IMR-90 (cell line): Measurements from ENCODE around the gene MOCS2. TPM values are rescaled to one million over a fixed set of nuclear protein-coding genes. Genes with fewer than 3 reads are reported as not detected.

Experiments
- ATAC-seq: fragments of 200-7000 bp; cut with Tn5 transposase; 2 replicates; pipeline ENCODE4 v1.9.1; 2020; ENCODE audit warnings: low read depth, mild to moderate bottlenecking, moderate library complexity
- BruUV-seq: library from RNA; stranded (reverse); fragments of 400-500 nt; replicated peaks from 2 replicates; lab custom pipeline; 2021; lab: Mats Ljungman, UMichigan
- CTCF ChIA-PET: fragments of 300-600 bp; formaldehyde crosslinking; extraction: SDS; loops from one replicate; lab custom pipeline; 2021; ENCODE audit warnings: antibody characterized with exemption; lab: Yijun Ruan, JAX
- POLR2A ChIA-PET: fragments of 300-600 bp; sonication (Branson Sonifier 250); formaldehyde crosslinking; loops from one replicate; lab custom pipeline; 2022; ENCODE audit warnings: antibody characterized with exemption; ENCODE audit not compliant: unreplicated experiment; lab: Charles Lee
- DNase-seq: peaks from one replicate; pipeline ENCODE4 v3.0.0; 2013
- H2AFZ ChIP-seq: replicated peaks from 2 replicates; pipeline ENCODE3; 2013; ENCODE audit warnings: low read length, mild to moderate bottlenecking; ENCODE audit not compliant: poor library complexity
- H2AK5ac ChIP-seq: 2 replicates; pipeline ENCODE4 v1.6.1; 2013; ENCODE audit warnings: low read depth, low read length, inconsistent platforms
- H2AK9ac ChIP-seq: replicated peaks from 2 replicates; pipeline ENCODE3; 2013; ENCODE audit warnings: mild to moderate bottlenecking, low read depth, low read length, moderate library complexity; ENCODE audit not compliant: poor library complexity
- H2BK120ac ChIP-seq: 2 replicates; pipeline ENCODE4 v1.6.1; 2013; ENCODE audit warnings: low read depth, low read length, inconsistent platforms
- H2BK15ac ChIP-seq: 3 replicates; pipeline ENCODE4 v1.6.1; 2013; ENCODE audit warnings: low read depth, low read length, inconsistent platforms
- H2BK20ac ChIP-seq: 2 replicates; pipeline ENCODE4 v1.6.1; 2013; ENCODE audit warnings: low read depth, mild to moderate bottlenecking, inconsistent platforms, low read length, moderate library complexity
- H2BK5ac ChIP-seq: 2 replicates; pipeline ENCODE4 v1.6.1; 2013; ENCODE audit warnings: mild to moderate bottlenecking, low read depth, low read length, inconsistent platforms; ENCODE audit not compliant: poor library complexity, severe bottlenecking
- H3K14ac ChIP-seq: replicated peaks from 2 replicates; pipeline ENCODE4 v1.6.1; 2013; ENCODE audit warnings: low read depth, low read length, inconsistent platforms
- H3K18ac ChIP-seq: 2 replicates; pipeline ENCODE4 v1.6.1; 2013; ENCODE audit warnings: low read depth, low read length, control low read depth
- H3K23ac ChIP-seq: 2 replicates; pipeline ENCODE4 v1.6.1; 2013; ENCODE audit warnings: low read depth, low read length, inconsistent platforms
- H3K27ac ChIP-seq: 2 replicates; pipeline ENCODE4 v1.5.1; 2013; ENCODE audit warnings: mild to moderate bottlenecking, control low read depth, low read length; ENCODE audit not compliant: insufficient read depth
- H3K27me3 ChIP-seq: 2 replicates; pipeline ENCODE4 v1.6.1; 2013; ENCODE audit warnings: low read length; ENCODE audit not compliant: control insufficient read depth, insufficient read depth
- H3K36me3 ChIP-seq: 2 replicates; pipeline ENCODE4 v1.6.1; 2013; ENCODE audit warnings: low read length, mixed read lengths; ENCODE audit not compliant: control insufficient read depth, insufficient read depth
- H3K4ac ChIP-seq: 2 replicates; pipeline ENCODE4 v1.6.1; 2013; ENCODE audit warnings: low read depth, low read length, inconsistent platforms
- H3K4me1 ChIP-seq: 2 replicates; pipeline ENCODE4 v1.6.1; 2013; ENCODE audit warnings: low read length, mixed read lengths; ENCODE audit not compliant: control insufficient read depth, insufficient read depth
- H3K4me2 ChIP-seq: 2 replicates; pipeline ENCODE4 v1.6.1; 2013; ENCODE audit warnings: low read depth, mild to moderate bottlenecking, control low read depth, low read length, moderate library complexity
- H3K4me3 ChIP-seq: 2 replicates; pipeline ENCODE4 v1.5.1; 2013; ENCODE audit warnings: low read depth, mild to moderate bottlenecking, control low read depth, low read length, moderate library complexity; ENCODE audit not compliant: insufficient read depth
- H3K56ac ChIP-seq: 2 replicates; pipeline ENCODE4 v1.6.1; 2013; ENCODE audit warnings: low read length, inconsistent platforms; ENCODE audit not compliant: insufficient read depth; ENCODE audit errors: extremely low read depth
- H3K79me1 ChIP-seq, 2 experiments: 2 replicates each; pipeline ENCODE4 v1.6.1; 2013; ENCODE audit warnings: low read length in 2 of 2, inconsistent platforms in 1 of 2, low read depth in 1 of 2
- H3K9ac ChIP-seq: 2 replicates; pipeline ENCODE4 v1.6.1; 2013; ENCODE audit warnings: low read depth, low read length, control low read depth
- H3K9me1 ChIP-seq: 2 replicates; pipeline ENCODE4 v1.6.1; 2013; ENCODE audit warnings: low read length, inconsistent platforms; ENCODE audit not compliant: insufficient read depth
- H3K9me3 ChIP-seq: 2 replicates; pipeline ENCODE4 v1.6.1; 2013; ENCODE audit warnings: low read length; ENCODE audit not compliant: control insufficient read depth, insufficient read depth
- H4K20me1 ChIP-seq: 2 replicates; pipeline ENCODE4 v1.6.1; 2013; ENCODE audit warnings: low read length, inconsistent platforms; ENCODE audit not compliant: insufficient read depth
- H4K5ac ChIP-seq: 2 replicates; pipeline ENCODE4 v1.6.1; 2013; ENCODE audit warnings: mild to moderate bottlenecking, low read depth, low read length, control low read depth
- H4K8ac ChIP-seq, 2 experiments: 2 replicates each; pipeline ENCODE4 v1.6.1; 2013; ENCODE audit warnings: low read depth in 2 of 2, low read length in 2 of 2, control low read depth in 1 of 2, inconsistent platforms in 1 of 2
- H4K91ac ChIP-seq: 2 replicates; pipeline ENCODE4 v1.6.1; 2013; ENCODE audit warnings: low read depth, low read length, inconsistent platforms; ENCODE audit not compliant: insufficient read depth
- CEBPB ChIP-seq: IDR thresholded peaks from 2 replicates; pipeline ENCODE4 v1.6.1; 2012; ENCODE audit warnings: low read depth, low read length, improper control_type of control experiment
- CHD1 ChIP-seq: IDR thresholded peaks from 2 replicates; pipeline ENCODE4 v1.6.1; 2012; ENCODE audit warnings: low read depth, low read length, improper control_type of control experiment
- CTCF ChIP-seq: conservative IDR thresholded peaks from 2 replicates; pipeline ENCODE4 v1.5.1; 2012; ENCODE audit warnings: mild to moderate bottlenecking, low read depth, low read length, improper control_type of control experiment
- MXI1 ChIP-seq: IDR thresholded peaks from 2 replicates; pipeline ENCODE4 v1.6.1; 2012; ENCODE audit warnings: low read depth, mild to moderate bottlenecking, low read length, moderate library complexity, borderline replicate concordance
- RAD21 ChIP-seq: IDR thresholded peaks from 2 replicates; pipeline ENCODE4 v1.6.1; 2012; ENCODE audit warnings: low read length, improper control_type of control experiment
- RFX5 ChIP-seq: IDR thresholded peaks from 2 replicates; pipeline ENCODE4 v1.8.0; 2012; ENCODE audit warnings: low read depth, mild to moderate bottlenecking, low read length, moderate library complexity
- SMC3 ChIP-seq: fragments of 150-350 bp; IDR thresholded peaks from 2 replicates; pipeline ENCODE4 v1.6.1; 2016; ENCODE audit warnings: low read depth, mild to moderate bottlenecking, antibody characterized with exemption, low read length, moderate library complexity
- dilution Hi-C: fragments of 300-500 bp; cut with HindIII; formaldehyde crosslinking; loops from one replicate; pipeline ENCODE4 v1.14.3; 2018; ENCODE audit warnings: low sequenced_read_pairs; ENCODE audit not compliant: unreplicated experiment
- in situ Hi-C: fragments of 300-500 bp; cut with MboI; formaldehyde crosslinking; loops from 3 replicates; pipeline ENCODE4 v1.14.3; 2019; ENCODE audit warnings: low sequenced_read_pairs, inconsistent platforms, mixed read lengths
- intact Hi-C: fragments of 100-400 bp; cut with micrococcal nuclease; formaldehyde crosslinking; loops from 2 replicates; pipeline ENCODE4 v1.10.0; 2022
- polyA plus RNA-seq, 3 experiments: library from polyadenylated mRNA; depleted of rRNA; stranded (reverse); fragments of >200 nt; gene quantifications; 2 replicates each; pipeline ENCODE4 v1.2.3, GENCODE V29; 2012; ENCODE audit warnings: low replicate concordance in 1 of 3
- total RNA-seq: library from RNA; depleted of rRNA; stranded (reverse); fragments of >200 nt; gene quantifications from 2 replicates; pipeline ENCODE4 v1.2.3, GENCODE V29; 2012

MOCS2 gene
- total and polyA plus RNA-seq, 2 of the 4 experiments (the other 2 are of a cell fraction), result 36.4 to 40.0 TPM

- peaks cover 3% of the 10 kb centered on the region; the same call in 1 of the 2 replicates for H3K9me1 ChIP-seq
- no peak overlapping the region for H3K9ac ChIP-seq
- H3K4me1 ChIP-seq, result peaks cover 5% of the 10 kb centered on the region; the same call in 1 of the 2 replicates
- no peak overlapping the region for H3K4ac ChIP-seq
- no peak overlapping the region for H2AFZ ChIP-seq
- no peak overlapping the region for H2AK5ac ChIP-seq
- H2BK20ac ChIP-seq, result no peak overlapping the region
- H3K56ac ChIP-seq, result no peak overlapping the region
- intact Hi-C loops (loop anchor here (1.0 to 5.0 kb wide), 5 partner anchors 129 to 1111 kb away; no protein-coding TSS in a partner anchor), dilution Hi-C loops (no loop called here), in situ Hi-C loops (no loop called here)
- no TSS peak for BruUV-seq
- H2BK120ac ChIP-seq, result no peak overlapping the region
- H3K27me3 ChIP-seq, result no peaks in the 10 kb centered on the region; the same call in 1 of the 2 replicates
- no peak overlapping the region for H3K23ac ChIP-seq
- 0 out of 2 replicates have a peak, but pooled peaks have one; percentile 6 for TF ChIP-seq CEBPB
- TF ChIP-seq CTCF, result peak; percentile 41
- TF ChIP-seq RFX5, result peak; percentile 39; the same call in 1 of the 2 replicates
- peak; percentile 43 for TF ChIP-seq SMC3
- TF ChIP-seq RAD21, result peak; percentile 46
- TF ChIP-seq MXI1, result no peak
- TF ChIP-seq CHD1, result no peak
- ChIA-PET CTCF (interaction anchor here (1.0 kb wide), 1 partner anchor 1106 kb away, joined by 3 read pairs; no protein-coding TSS in a partner anchor), POLR2A (no interaction called here)
- H3K36me3 ChIP-seq, result no peaks in the 10 kb centered on the region
- no peak overlapping the region for H2BK5ac ChIP-seq
- ATAC-seq (peak; percentile 36; the same call in 1 of the 2 replicates), DNase-seq (peak; percentile 40)
- no peak overlapping the region for H4K5ac ChIP-seq
- H2BK15ac ChIP-seq, result no peak overlapping the region
- H3K27ac ChIP-seq, result no peak overlapping the region
- no peak overlapping the region for H3K14ac ChIP-seq
- H4K8ac ChIP-seq, result no peak overlapping the region
- H3K18ac ChIP-seq, result no peak overlapping the region
- no peak overlapping the region for H3K4me3 ChIP-seq
- no peaks in the 10 kb centered on the region for H3K79me1 ChIP-seq
- no peak overlapping the region for H4K91ac ChIP-seq
- no peaks in the 10 kb centered on the region for H4K20me1 ChIP-seq
- H3K4me2 ChIP-seq, result no peak overlapping the region
- no peak overlapping the region for H2AK9ac ChIP-seq
- H3K9me3 ChIP-seq, result no peaks in the 10 kb centered on the region
Measured at GRCh38 chr5:53123702-53124101, 14.1 kb upstream of the MOCS2 start.
